NCI-H1694 treated with DMSO at 0.1 percent for 48 hours (cell line): Measurements from ENCODE around the gene BCL2L13.

Source experiments
- DNase-seq: peaks from one replicate; lab custom pipeline; 2025; lab: John Stamatoyannopoulos, UW

Gene BCL2L13, protein sequence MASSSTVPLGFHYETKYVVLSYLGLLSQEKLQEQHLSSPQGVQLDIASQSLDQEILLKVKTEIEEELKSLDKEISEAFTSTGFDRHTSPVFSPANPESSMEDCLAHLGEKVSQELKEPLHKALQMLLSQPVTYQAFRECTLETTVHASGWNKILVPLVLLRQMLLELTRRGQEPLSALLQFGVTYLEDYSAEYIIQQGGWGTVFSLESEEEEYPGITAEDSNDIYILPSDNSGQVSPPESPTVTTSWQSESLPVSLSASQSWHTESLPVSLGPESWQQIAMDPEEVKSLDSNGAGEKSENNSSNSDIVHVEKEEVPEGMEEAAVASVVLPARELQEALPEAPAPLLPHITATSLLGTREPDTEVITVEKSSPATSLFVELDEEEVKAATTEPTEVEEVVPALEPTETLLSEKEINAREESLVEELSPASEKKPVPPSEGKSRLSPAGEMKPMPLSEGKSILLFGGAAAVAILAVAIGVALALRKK

DNA sequence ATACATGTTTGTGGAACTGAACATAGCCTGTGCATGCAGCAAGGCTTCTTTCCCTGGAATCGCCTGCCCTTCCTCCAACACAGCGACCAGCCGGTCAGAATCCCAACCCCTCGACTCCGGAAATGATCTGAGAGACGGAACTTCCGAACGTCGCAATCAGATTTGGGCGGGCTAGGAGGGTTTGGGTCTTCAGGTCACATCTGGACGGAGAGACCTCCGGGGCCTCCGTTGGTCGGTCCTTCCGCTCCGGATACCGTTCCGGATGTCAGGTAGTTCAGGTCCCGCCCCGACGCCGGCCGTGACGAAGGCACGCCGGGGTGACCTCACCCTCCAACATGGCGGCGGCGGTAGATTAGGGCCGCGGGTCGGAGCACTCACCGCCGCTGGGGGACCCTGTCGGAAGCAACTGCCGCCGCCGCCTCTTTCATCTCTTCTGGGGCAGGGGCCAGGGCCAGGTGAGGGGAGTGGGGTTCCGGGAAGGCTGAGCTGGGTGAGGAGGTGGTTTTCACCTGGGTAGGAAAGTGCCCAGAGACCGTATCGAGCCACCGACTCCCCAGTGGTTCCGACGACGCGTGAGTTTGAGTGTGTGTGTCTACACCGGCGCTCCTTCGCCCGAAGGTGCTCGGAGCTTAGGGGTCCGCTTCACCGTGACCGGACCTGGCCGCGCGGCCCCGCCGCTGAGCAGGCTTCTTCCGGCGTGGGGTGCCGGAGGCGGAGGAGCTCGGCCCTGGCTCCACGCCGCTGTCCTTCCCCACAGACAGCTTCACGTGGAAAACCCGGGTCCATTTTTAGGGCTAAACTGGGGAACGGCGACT lies at the start of gene BCL2L13:
Gene BCL2L13 (plus strand): TSS at position 326 of the 815 bp plus-strand sequence. CDS start 16,955 bp downstream, outside the sequence.
- DNase-seq = peak; percentile 52

DNA sequence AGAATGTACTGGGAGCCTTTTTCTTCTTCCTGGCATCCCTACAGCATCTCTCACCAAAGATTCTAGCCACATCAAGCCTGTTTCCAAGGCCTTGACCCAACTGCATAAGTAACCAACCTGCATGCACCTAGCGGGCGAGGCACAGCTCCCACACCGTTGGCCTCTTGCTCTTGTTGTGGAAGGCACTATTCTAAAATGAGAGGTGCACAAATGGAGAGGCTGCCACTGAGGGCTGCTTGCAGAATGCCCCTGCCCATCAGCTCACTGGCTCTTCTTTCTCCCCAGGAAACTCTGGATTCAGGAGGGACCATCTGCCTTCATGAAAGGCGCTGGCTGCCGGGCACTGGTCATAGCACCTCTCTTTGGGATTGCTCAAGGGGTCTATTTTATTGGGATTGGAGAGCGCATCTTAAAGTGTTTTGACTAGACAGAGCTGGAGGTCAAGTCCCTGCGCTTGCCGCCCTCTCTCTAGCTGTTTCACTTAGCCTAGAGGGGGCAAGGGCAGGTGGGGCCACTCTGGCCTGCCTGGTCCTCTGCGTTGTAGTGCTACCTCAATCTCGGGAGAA lies 48.7 kb upstream of the BCL2L13 start:
- DNase-seq = no peak

DNA sequence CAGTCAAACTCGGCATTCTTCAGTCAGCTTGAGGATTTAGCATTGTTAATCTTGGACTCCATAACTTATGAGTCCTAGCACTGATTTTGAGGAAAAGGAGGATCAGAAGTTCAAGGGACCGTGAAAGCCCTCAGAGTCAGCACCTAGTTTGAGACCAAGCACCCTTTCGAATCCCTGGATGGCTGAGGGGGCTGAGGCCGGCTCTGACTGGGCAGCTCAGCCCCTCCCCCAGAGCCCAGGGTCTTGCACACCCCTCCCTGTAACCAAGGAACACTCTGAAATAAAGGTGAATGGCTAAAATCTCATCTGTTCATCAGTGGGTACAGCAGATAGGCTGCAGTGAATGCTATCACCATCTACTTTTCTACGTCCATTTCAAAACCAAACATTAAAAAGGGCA lies 48.0 kb upstream of the BCL2L13 start:
- no peak for DNase-seq

DNA sequence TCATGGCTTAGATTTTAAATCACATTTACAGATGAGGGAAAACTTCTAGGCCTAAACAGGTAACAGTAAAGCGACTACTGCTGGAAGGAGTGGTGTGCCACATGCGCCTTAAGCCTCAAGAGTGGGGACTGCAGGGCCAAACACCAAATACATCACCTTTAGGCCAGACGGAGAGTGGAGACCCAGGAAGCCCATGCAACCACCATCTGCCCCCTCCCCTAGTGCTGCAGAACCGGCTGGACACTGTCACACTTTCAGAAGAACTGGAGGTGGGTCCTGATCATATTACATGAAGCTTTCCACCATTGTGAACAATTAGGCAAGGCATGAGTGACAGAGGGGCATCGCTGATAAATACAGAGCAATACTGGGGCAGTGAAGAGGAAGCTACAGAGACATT lies 46.4 kb upstream of the BCL2L13 start:
- DNase-seq = no peak

DNA sequence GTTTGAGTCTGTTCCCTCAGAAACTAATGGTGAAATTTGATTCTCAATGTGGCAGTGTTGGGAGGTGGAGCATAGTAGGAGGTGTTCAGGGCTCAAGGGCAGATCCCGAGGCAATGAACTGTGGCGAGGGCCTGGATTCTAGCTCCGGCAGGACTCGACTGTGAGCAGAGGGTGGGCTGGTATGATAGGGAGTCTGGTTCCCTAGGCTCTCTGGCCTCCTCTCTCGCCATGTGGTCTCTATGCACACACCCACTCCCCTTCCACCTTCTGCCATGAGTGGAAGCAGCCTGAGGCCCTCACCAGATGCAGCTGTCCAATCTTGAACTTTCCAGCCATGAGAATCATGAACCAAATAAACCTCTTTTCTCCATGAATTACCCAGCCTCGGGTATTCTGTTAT lies 42.3 kb upstream of the BCL2L13 start:
- DNase-seq = no peak

DNA sequence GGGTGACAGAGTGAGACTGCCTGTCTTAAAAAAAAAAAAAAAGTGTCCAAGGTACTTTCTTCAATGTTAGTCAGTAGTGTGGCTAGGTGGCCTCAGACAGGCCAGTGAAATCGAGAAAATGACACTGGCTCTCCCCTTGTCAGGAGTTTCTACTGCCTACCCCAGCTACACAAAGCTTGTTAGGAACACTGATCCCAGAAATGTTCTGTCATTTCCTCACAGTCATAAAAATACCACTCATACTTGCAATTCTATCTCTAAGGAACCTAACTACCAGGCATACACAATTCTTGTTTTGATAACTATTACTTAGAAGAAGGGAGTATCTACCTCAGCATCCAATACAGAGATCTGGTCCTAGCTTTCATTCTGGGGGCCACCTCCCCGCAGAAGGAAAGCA lies 41.3 kb upstream of the BCL2L13 start:
- DNase-seq = no peak

DNA sequence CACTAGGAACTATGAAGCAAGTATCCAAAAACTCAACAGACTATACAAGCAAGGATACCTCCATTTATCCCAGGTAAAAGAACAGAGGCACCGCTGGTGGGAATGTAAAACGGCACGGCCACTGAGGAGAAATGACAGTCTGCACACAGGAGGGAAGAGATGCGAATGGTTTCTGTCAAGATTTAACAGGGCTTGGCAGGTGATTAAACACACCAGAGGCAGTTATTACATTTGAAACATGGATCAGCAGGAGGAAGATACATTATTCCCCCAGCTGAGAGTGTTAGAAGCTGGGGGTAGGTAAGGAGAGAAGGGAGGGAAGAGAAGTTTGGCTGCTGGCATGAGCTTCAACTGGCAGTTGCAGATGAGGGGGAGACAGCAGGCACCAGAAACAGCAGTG lies 40.2 kb upstream of the BCL2L13 start:
- no peak for DNase-seq

DNA sequence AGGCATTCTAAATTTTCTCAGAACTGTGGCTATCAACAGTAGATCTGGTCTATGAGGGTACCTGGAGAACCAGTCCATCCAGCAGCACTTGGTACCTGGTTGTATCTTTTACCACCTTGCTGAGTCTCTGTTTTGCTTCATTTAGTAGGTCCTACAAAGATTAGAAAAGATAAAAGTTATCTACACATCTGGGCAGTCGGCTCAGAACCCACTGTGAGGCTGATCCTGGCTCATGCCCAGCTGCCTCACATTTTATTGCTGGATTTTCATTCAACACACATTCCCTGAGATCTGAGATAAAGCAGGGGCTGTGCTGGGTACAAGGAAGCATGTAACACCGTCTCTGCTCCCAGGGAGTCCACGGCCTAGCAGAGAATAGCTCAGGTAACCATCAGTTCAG lies 37.5 kb upstream of the BCL2L13 start:
- DNase-seq = no peak

DNA sequence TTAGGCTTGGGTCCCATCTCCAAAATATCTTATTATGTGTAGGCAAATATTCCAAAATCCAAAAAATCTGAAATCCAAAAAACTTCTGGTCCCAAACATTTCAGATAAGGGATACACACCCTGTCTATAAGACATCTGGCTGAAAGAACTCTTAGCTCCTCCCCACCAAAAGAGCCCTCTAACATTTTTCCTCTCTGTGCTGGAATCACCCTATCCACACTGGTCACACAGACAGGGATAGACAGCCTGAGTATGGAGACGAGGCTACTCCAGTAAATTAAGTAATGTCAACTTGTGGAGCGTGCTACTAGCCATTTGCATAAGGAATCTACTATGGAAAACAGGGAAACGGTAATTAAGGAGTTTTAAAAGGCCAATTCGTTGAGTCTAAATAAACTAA lies 34.9 kb upstream of the BCL2L13 start:
- no peak for DNase-seq

DNA sequence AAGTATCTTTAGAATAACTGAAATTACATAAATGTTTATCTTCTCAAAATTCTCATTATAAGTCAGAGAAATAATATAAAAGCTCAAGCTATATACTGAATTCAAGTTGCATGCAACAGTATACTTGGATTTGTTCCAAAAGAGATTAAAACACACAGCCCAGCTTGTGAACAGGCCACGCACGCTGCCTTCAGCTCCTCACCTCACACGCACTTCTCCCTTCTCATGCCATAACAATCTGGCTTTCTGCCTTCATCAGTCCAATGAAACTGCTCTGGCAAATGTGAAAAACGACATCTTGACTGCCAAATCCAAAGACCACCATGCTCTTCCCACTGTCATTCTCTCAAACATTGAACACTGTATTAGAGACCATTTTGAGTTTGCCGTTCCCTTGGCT lies 32.1 kb upstream of the BCL2L13 start:
- no peak for DNase-seq

DNA sequence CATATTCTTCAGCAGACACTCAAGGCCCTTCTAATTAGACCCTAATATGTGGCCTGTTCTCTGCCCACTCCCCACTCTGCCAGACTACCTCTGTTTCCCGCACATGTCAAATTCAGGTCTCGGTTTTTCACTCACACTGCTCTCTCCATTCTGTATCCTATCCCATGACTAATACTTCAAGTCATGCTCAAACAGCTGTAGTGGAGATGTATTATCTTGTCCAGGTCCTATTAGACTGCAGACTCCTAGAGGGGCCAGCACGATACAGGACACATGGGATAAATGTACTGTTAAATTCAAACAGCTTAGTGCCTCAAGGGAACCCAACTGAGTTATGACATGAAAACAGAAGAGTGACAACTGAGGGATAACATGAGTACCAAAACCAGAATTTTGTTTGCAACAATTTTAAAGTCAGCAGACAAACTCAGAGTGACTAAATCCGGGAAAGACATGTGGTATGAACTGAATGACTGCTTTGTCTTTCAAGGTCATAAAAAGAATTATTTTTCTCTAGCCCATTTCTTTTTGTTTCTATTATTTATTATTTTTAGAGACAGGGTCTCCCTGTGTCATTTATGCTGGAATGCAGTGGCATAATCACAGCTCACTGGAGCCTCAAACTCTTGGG lies 30.6 kb upstream of the BCL2L13 start:
- no peak for DNase-seq

DNA sequence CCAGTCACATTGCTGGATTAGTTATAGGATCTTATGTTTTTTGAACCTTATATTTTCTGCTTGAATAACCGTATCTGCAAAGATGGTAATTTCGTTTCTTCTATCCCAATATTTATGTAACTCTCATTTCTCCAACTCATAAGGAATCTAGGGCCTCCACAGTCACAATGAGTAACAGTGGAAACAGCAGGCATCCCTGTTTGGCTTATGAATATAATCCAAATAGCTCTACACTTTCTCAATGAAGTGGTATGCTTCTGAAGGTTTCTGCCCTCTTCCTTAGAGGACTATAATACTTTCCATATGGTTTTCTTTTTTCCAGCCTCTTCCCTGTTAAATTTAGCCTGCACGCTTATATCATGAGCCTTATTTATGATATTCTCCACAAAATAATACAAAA lies 26.5 kb upstream of the BCL2L13 start:
- no peak for DNase-seq

DNA sequence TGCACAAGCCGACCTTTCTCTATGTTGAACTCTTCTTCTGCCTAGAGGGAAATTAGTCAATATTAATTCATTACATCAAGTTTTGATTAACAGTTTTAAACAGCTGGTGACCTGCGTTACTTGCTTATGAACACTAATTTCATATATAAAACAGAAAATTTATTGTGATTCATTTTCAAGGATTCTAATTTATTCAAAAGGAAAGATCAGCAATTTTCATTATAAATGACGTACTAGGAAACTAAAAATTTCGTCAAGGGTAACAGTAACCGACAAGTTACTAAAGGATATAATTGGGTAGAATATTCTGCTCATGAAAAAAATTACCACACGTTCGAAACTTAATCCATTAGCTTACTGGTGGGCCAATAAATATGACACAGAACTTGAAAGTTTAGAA lies 25.3 kb upstream of the BCL2L13 start:
- DNase-seq = no peak

DNA sequence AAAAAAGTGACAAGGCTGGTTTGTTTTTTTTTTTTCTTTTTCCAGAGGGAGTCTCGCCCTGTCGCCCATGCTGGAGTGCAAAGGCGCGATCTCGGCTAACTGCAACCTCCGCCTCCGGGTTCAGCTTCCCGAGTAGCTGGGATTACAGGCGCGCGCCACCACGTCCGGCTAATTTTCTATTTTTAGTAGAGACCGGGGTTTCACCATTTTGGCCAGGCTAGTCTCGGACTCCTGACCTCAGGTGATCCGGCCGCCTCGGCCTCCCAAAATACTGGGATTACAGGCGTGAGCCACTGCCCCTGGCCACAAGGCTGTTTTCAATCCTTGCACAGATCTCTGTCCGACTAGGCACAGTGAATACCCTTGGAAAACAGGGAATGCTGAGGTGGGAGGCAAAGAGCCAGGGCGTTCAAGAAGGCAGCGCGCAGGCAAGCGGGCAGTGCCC lies 10.6 kb upstream of the BCL2L13 start:
- DNase-seq = no peak

DNA sequence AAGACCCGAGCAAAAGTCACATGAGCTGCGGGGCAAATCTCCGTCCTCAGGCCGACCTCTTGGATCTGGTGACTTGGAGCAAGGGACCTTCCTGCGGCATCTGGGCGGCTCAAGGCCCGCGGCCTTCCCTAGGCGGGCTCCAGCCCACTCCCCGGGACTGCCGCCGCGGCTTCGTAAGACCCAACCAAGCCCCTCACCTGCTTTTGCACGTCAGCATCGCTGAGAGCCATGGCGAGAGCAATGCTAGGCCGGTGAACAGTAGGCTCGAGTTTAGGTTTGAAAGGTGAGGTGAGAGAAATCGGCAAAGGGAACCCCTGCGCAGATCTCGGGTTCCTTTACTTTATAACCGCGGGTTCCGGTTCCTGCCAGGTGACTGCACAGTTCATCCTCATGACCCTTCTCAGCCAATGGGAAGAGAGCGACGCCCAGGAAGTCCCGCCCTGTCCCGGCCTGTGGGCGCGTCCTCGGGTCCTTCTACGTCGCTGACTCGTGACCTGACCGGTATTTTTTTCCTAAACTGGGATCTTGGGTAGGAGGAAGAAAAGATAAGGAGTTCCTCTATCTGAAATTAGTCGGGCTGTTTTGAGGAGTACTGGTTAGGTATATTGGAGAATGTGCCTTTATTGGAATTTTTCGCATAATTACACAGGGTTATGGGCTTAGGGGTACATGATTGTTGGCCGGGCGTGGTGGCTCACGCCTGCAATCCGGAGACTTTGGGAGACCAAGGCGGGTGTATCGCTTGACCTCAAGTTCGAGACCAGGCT lies 10.0 kb upstream of the BCL2L13 start, which contains the start of gene ATP6V1E1:
Gene ATP6V1E1 (minus strand): TSS at position 344 of the 767 bp plus-strand sequence. CDS start 114 bp downstream, at position 230.
- DNase-seq = peak; percentile 81

DNA sequence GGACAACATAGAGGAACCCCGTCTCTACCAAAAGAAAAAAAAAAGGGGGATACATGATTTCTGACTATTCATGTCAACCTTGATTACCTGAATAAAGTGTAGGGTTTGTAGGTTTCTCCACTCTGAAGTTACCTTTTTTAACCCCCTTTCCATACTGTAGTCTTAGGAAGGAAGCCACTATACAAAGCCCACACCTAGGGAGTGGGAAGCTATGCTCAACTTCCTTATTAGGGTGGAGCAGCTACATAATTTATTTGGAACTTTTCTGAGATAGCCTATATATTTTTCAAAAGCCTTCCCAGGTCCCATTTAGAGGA lies 9.4 kb upstream of the BCL2L13 start:
- no peak for DNase-seq

DNA sequence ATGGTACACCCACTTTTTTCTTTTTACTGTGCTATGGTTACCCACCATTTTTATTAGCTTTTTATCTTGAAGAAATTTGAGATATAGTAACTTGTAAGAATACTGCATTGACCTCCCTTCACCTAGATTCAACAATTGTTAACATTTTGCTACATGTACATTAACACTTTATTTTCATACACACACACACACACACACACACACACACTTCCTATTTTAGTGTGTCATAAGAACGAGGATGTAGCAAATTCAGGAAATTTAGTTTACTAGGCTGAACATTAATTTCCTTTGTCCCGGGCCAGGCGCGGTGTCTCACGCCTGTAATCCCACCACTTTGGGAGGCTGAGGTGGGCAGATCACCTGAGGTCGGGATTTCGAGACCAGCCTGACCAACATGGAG lies 8.9 kb upstream of the BCL2L13 start:
- no peak for DNase-seq

DNA sequence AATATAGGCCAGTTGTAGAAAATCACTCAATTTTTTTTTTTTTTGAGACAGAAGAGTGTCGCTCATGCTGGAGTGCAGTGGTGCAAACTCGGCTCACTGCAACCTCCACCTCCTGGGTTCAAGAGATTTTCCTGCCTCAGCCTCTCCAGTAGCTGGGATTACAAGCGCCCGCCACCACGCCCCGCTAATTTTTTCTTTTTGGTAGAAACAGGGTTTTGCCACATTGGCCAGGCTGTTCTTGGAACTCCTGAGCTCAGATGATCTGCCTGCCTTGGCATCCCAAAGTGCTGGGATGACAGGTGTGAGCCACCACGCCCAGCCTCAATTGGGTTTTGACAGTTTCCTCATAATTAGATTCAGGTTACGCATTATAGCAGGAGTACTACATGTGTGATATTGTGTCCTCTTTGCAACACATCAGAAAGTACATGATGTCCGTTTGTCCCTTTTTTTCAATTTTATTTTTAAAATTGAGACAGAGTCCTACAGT lies 7.4 kb upstream of the BCL2L13 start:
- no peak for DNase-seq

DNA sequence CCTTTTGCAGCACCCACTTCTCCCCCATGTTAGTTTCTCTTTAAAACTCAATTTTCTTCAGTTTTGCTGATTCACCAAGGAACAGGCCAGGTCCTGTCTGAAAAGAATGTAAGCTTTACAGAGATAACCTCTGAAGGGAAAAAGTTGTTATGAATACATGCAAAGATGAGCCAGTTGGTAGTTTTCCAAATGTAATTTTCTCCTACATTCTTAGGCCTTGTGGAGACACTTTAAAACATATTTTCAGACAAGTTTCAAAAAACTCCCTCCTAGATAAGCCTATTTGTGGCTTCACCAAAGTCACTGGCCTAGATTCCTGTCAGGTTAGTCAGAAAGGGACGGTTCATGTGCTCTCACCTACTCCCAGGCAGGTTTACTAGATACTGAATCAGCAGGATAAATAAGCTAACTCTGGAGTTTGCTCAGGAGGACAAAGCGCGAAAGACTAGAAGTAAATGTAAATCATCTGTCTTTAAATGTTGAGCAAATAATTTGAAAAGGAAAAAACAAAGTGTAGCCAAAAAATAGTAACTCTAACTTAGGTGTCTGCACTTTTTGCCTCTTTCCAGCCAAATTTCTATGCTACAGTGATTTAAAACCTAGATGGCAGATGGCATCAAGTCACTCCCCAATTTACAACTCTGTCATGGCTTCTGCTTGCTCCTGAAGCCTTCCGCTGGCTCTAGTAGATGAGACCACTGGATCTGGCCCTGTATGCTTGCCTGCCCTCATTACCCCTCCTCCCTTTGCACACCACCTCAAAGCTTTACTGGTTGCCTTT lies 5.2 kb upstream of the BCL2L13 start:
- DNase-seq = peak; percentile 5

DNA sequence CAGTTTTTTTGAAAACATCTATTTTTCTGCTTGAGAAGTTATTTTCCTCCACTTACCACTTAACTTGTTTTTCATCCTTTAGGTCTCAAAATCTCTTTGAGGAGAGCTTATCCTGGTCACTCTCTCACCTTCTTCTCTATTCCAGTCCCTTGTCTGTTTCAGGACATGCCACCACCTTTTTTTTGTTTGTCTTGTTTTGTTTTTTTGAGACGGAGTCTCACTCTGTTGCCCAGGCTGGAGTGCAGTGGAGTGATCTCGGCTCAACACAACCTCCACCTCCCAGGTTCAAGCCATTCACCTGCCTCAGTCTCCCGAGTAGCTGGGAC lies 4.6 kb upstream of the BCL2L13 start:
- DNase-seq = no peak

DNA sequence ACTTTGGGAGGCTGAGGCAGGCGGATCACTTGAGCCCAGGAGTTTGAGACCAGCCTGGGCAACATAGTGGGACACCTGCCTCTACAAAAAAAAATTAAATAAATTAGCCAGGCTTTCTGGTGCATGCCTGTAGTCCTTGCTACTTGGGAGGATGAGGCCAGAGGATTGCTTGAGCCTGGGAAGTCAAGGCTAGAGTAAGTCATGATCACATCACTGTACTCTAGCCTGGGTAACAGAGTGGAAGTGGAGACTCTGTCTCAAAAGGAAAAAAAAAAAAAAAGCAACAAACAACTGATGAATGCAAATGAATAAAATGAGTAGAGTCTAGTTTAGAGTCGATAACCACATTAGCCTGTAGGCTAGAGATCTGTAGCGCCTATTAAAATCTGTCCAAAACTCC lies 3.9 kb upstream of the BCL2L13 start:
- DNase-seq = no peak
